HepG2 (cell line): ENCODE measurements around the gene RNF40. TPM values are rescaled to one million over a fixed set of nuclear protein-coding genes. Genes with fewer than 3 reads are reported as not detected.
A peak's percentile ranks its signal among the peaks of the same experiment; 100 is the strongest.

Source experiments
- BRD4 ChIP-seq: sonication (generic); formaldehyde crosslinking; IDR thresholded peaks from 2 replicates; pipeline ENCODE4 v1.4.0; 2020; ENCODE audit warnings: missing genetic modification reagents
- DNMT1 ChIP-seq: sonication (generic); formaldehyde crosslinking; IDR thresholded peaks from 2 replicates; pipeline ENCODE4 v1.5.1; 2020; ENCODE audit warnings: mild to moderate bottlenecking, missing genetic modification reagents
- DRAP1 ChIP-seq: IDR thresholded peaks from 2 replicates; pipeline ENCODE4 v1.6.1; 2016; ENCODE audit warnings: missing genetic modification reagents, missing compliant biosample characterization
- FOSL2 ChIP-seq: sonication (generic); formaldehyde crosslinking; IDR thresholded peaks from 2 replicates; pipeline ENCODE4 v1.4.0; 2020; ENCODE audit warnings: missing genetic modification reagents
- FOXK2 ChIP-seq: fragments of 450-650 bp; IDR thresholded peaks from 2 replicates; pipeline ENCODE4 v1.6.1; 2016
- HMG20B ChIP-seq: conservative IDR thresholded peaks from 2 replicates; pipeline ENCODE4 v1.6.1; 2016; ENCODE audit warnings: missing genetic modification reagents, missing compliant biosample characterization
- MIER3 ChIP-seq: IDR thresholded peaks from 2 replicates; pipeline ENCODE4 v1.6.1; 2016; ENCODE audit warnings: missing compliant biosample characterization, borderline replicate concordance
- MXD1 ChIP-seq: sonication (generic); formaldehyde crosslinking; IDR thresholded peaks from 2 replicates; pipeline ENCODE4 v1.4.0; 2020; ENCODE audit warnings: mild to moderate bottlenecking, missing genetic modification reagents
- MYPOP ChIP-seq: sonication (generic); formaldehyde crosslinking; IDR thresholded peaks from 2 replicates; pipeline ENCODE4 v1.8.1; 2023; ENCODE audit warnings: mild to moderate bottlenecking, moderate library complexity, missing genetic modification reagents
- NR2C2 ChIP-seq: sonication (generic); formaldehyde crosslinking; IDR thresholded peaks from 2 replicates; pipeline ENCODE4 v1.4.0; 2020; ENCODE audit warnings: missing genetic modification reagents, mild to moderate bottlenecking, moderate library complexity, borderline replicate concordance
- PHB2 ChIP-seq: fragments of 450-650 bp; IDR thresholded peaks from 2 replicates; pipeline ENCODE4 v1.6.1; 2018; ENCODE audit not compliant: partially characterized antibody
- PLRG1 ChIP-seq: fragments of 450-650 bp; conservative IDR thresholded peaks from 2 replicates; pipeline ENCODE4 v1.6.1; 2016
- POLR2A ChIP-seq, 2 experiments: IDR thresholded peaks; 2 replicates each; pipeline ENCODE4 v1.6.1; 2011; ENCODE audit warnings: low read depth in 2 of 2, low read length in 2 of 2, mild to moderate bottlenecking in 1 of 2, moderate library complexity in 1 of 2; ENCODE audit not compliant: insufficient read depth in 1 of 2
- POLR2AphosphoS2 ChIP-seq: IDR thresholded peaks from 2 replicates; pipeline ENCODE4 v1.6.1; 2011; ENCODE audit warnings: low read depth, low read length, improper control_type of control experiment
- RXRA ChIP-seq: sonication (generic); formaldehyde crosslinking; IDR thresholded peaks from 2 replicates; pipeline ENCODE4 v1.5.1; 2020; ENCODE audit warnings: missing genetic modification reagents
- SMAD9 ChIP-seq: sonication (generic); formaldehyde crosslinking; IDR thresholded peaks from 2 replicates; pipeline ENCODE4 v1.5.1; 2020; ENCODE audit warnings: mild to moderate bottlenecking, missing genetic modification reagents
- SNAI1 ChIP-seq: sonication (generic); formaldehyde crosslinking; IDR thresholded peaks from 2 replicates; pipeline ENCODE4 v1.5.0; 2020; ENCODE audit warnings: mild to moderate bottlenecking, missing genetic modification reagents, borderline replicate concordance
- ZBTB37 ChIP-seq: sonication (generic); formaldehyde crosslinking; IDR thresholded peaks from 2 replicates; pipeline ENCODE4 v1.4.0; 2020; ENCODE audit warnings: mild to moderate bottlenecking, missing genetic modification reagents
- ZFP82 ChIP-seq: sonication (generic); formaldehyde crosslinking; IDR thresholded peaks from 2 replicates; pipeline ENCODE4 v1.5.1; 2020; ENCODE audit warnings: mild to moderate bottlenecking, missing genetic modification reagents, borderline replicate concordance
- ZGPAT ChIP-seq: IDR thresholded peaks from 2 replicates; pipeline ENCODE4 v1.6.1; 2016; ENCODE audit warnings: mild to moderate bottlenecking
- ZNF143 ChIP-seq: sonication (generic); formaldehyde crosslinking; IDR thresholded peaks from 2 replicates; pipeline ENCODE4 v1.4.0; 2020; ENCODE audit warnings: missing genetic modification reagents
- ZNF382 ChIP-seq: sonication (generic); formaldehyde crosslinking; IDR thresholded peaks from 2 replicates; pipeline ENCODE4 v1.5.0; 2020; ENCODE audit warnings: missing genetic modification reagents, mild to moderate bottlenecking, borderline replicate concordance
- ZNF512B ChIP-seq: sonication (generic); formaldehyde crosslinking; IDR thresholded peaks from 2 replicates; pipeline ENCODE4 v1.5.1; 2020; ENCODE audit warnings: missing genetic modification reagents, mild to moderate bottlenecking, borderline replicate concordance
- polyA plus RNA-seq, 8 experiments: library from polyadenylated mRNA; depleted of rRNA in 3 of 8; stranded (reverse) in 7 of 8; unstranded in 1 of 8; fragments of >200 nt; fragmentation: Illumina TruSeq in 4 of 8; extraction: Trizol in 4 of 8; gene quantifications; 2 replicates each; pipeline versions ENCODE4 v1.2.1 to v1.2.3, GENCODE V29; 2011 to 2016; ENCODE audit warnings: low read depth in 4 of 8, missing spikeins in 1 of 8, mixed read lengths in 1 of 8; ENCODE audit not compliant: insufficient read depth in 1 of 8
- total RNA-seq, 5 experiments: library from RNA; depleted of rRNA; stranded (reverse); fragments of >200 nt; fragmentation: Illumina TruSeq; extraction: Trizol; gene quantifications; 2 replicates each; pipeline ENCODE4 v1.2.3, GENCODE V29; 2016; ENCODE audit warnings: low read depth in 1 of 5

RNF40 gene
- total and polyA plus RNA-seq, 2 of the 13 experiments (the other 11 are each of a cell fraction or from before 2014, with no cell fraction given) = 84.0 to 85.6 TPM

GRCh38 chr16:30805370-30806169, 43.4 kb downstream of the RNF40 start (continued):
- TF ChIP-seq DNMT1 (peak; percentile 98), PHB2 (no peak), BRD4 (CRISPR knock-in tag) (peak; percentile 94), DRAP1 (CRISPR knock-in tag) (peak; percentile 86), ZNF512B (no peak; the same call in 1 of the 2 replicates), ZGPAT (peak; percentile 99), SNAI1 (CRISPR knock-in tag) (peak; percentile 74; the same call in 1 of the 2 replicates), ZBTB37 (CRISPR knock-in tag) (0 out of 2 replicates have a peak, but pooled peaks have one; percentile 71), MXD1 (CRISPR knock-in tag) (peak; percentile 54; the same call in 1 of the 2 replicates), MIER3 (peak; percentile 88; the same call in 1 of the 2 replicates), PLRG1 (no peak), POLR2AphosphoS2 (peak; percentile 71; the same call in 1 of the 2 replicates), ZNF143 (peak; percentile 82), ZNF382 (CRISPR knock-in tag) (no peak), HMG20B (CRISPR knock-in tag) (peak; percentile 58), FOSL2 (CRISPR knock-in tag) (peak; percentile 61; the same call in 1 of the 2 replicates), NR2C2 (CRISPR knock-in tag) (peak; percentile 95), FOXK2 (no peak), POLR2A (IDR thresholded peaks at IDR 0.05; ENCODE audit: insufficient read depth in 1 of 2, low read depth in 2 of 2, low read length in 2 of 2) (peak; percentile 91 to 93), MYPOP (no peak; the same call in 1 of the 2 replicates), SMAD9 (CRISPR knock-in tag) (no peak), RXRA (CRISPR knock-in tag) (peak; percentile 96), ZFP82 (CRISPR knock-in tag) (peak; percentile 99; the same call in 1 of the 2 replicates)
